H1 (cell line): ENCODE results near the gene SPDYC. TPM values are rescaled to one million over a fixed set of nuclear protein-coding genes. Genes with fewer than 3 reads are reported as not detected.

Experiments
- CTCF ChIA-PET: fragments of 300-600 bp; sonication (Branson Sonifier 250); formaldehyde crosslinking; loops from one replicate; lab custom pipeline; 2021; ENCODE audit not compliant: partially characterized antibody; lab: Charles Lee
- POLR2A ChIA-PET: fragments of 300-600 bp; sonication (Branson Sonifier 250); formaldehyde crosslinking; loops from one replicate; lab custom pipeline; 2021; ENCODE audit warnings: inconsistent platforms; ENCODE audit not compliant: partially characterized antibody; lab: Charles Lee
- DNase-seq, 2 experiments: peaks; one replicate each; pipeline versions ENCODE4 v3.0.0 to v3.0.0-alpha.2; 2010 to 2022; ENCODE audit warnings: low spot score in 2 of 2, low read depth in 1 of 2, mixed read lengths in 1 of 2
- FAIRE-seq: peaks from 2 replicates; lab custom pipeline; 2011; peaks lifted over from hg19 to GRCh38; lab: Jason Lieb, UNC
- H2AFZ ChIP-seq: 2 replicates; pipeline ENCODE4 v1.8.1; 2012; ENCODE audit warnings: low read length, inconsistent platforms
- H2AK5ac ChIP-seq: 2 replicates; pipeline ENCODE4 v1.6.1; 2013; ENCODE audit warnings: low read depth, low read length
- H2BK120ac ChIP-seq: replicated peaks from 2 replicates; pipeline ENCODE3; 2013; ENCODE audit warnings: low read depth, low read length, inconsistent platforms
- H2BK12ac ChIP-seq: 2 replicates; pipeline ENCODE4 v1.6.1; 2013; ENCODE audit warnings: low read depth, low read length
- H2BK15ac ChIP-seq: 2 replicates; pipeline ENCODE4 v1.6.1; 2013; ENCODE audit warnings: low read length
- H2BK20ac ChIP-seq: 2 replicates; pipeline ENCODE4 v1.6.1; 2013; ENCODE audit warnings: low read length
- H2BK5ac ChIP-seq: 2 replicates; pipeline ENCODE4 v1.6.1; 2013; ENCODE audit warnings: low read depth, low read length
- H3K14ac ChIP-seq: 2 replicates; pipeline ENCODE4 v1.6.1; 2013; ENCODE audit warnings: inconsistent platforms; ENCODE audit not compliant: insufficient read length
- H3K18ac ChIP-seq: 2 replicates; pipeline ENCODE4 v1.6.1; 2013; ENCODE audit warnings: low read length; ENCODE audit errors: extremely low read depth
- H3K23ac ChIP-seq: 2 replicates; pipeline ENCODE4 v1.6.1; 2013; ENCODE audit warnings: inconsistent platforms; ENCODE audit not compliant: insufficient read length
- H3K23me2 ChIP-seq: 2 replicates; pipeline ENCODE4 v1.6.1; 2013; ENCODE audit warnings: low read depth, low read length
- H3K27ac ChIP-seq: 2 replicates; pipeline ENCODE4 v1.6.1; 2011; ENCODE audit warnings: low read depth, low read length, inconsistent platforms
- H3K27me3 ChIP-seq, 4 experiments: replicated peaks in 1 of 4; 1 replicate in 1 of 4; 2 replicates in 3 of 4; pipeline versions ENCODE4 v1.6.1 to v1.8.1; 2011 to 2013; ENCODE audit warnings: low read length in 3 of 4, mild to moderate bottlenecking in 3 of 4, inconsistent platforms in 2 of 4, mixed read lengths in 2 of 4, moderate library complexity in 1 of 4; ENCODE audit not compliant: control insufficient read depth in 3 of 4, insufficient read depth in 3 of 4; ENCODE audit errors: extremely low read depth in 1 of 4
- H3K36me3 ChIP-seq, 4 experiments: 2 replicates each; pipeline versions ENCODE4 v1.6.1 to v1.8.1; 2011 to 2013; ENCODE audit warnings: mild to moderate bottlenecking in 4 of 4, low read length in 3 of 4, moderate library complexity in 2 of 4, control low read depth in 1 of 4, inconsistent platforms in 1 of 4; ENCODE audit not compliant: insufficient read depth in 4 of 4, control insufficient read depth in 2 of 4
- H3K4ac ChIP-seq: replicated peaks from 2 replicates; pipeline ENCODE3; 2013; ENCODE audit warnings: low read length, low read depth, mixed read lengths, inconsistent platforms; ENCODE audit not compliant: insufficient read length
- H3K4me1 ChIP-seq, 4 experiments: replicated peaks in 1 of 4; 1 replicate in 1 of 4; 2 replicates in 3 of 4; pipeline versions ENCODE4 v1.6.1 to v1.8.1; 2011 to 2013; ENCODE audit warnings: low read length in 3 of 4, inconsistent platforms in 2 of 4, mixed read lengths in 1 of 4; ENCODE audit not compliant: insufficient read depth in 4 of 4, control insufficient read depth in 3 of 4
- H3K4me2 ChIP-seq, 2 experiments: 2 replicates each; pipeline versions ENCODE4 v1.6.1 to v1.8.1; 2011 to 2013; ENCODE audit warnings: low read depth in 2 of 2, low read length in 2 of 2, control low read depth in 1 of 2, inconsistent platforms in 1 of 2, mild to moderate bottlenecking in 1 of 2; ENCODE audit not compliant: insufficient read depth in 1 of 2
- H3K4me3 ChIP-seq, 4 experiments: fragments of 200-600, 300-600 bp in 1 of 4; sonication (generic), shearing (Covaris generic), sonication (Bioruptor Twin) in 1 of 4; 2 replicates each; pipeline versions ENCODE4 v1.5.1 to v1.8.1; 2011 to 2016; ENCODE audit warnings: low read length in 4 of 4, low read depth in 3 of 4, control low read depth in 2 of 4, inconsistent platforms in 2 of 4, mild to moderate bottlenecking in 2 of 4, mixed read lengths in 1 of 4, moderate library complexity in 1 of 4; ENCODE audit not compliant: insufficient read depth in 2 of 4; ENCODE audit errors: extremely low read depth in 1 of 4
- H3K56ac ChIP-seq: replicated peaks from 2 replicates; pipeline ENCODE3; 2013; ENCODE audit warnings: low read depth, mild to moderate bottlenecking, mixed read lengths, low read length, inconsistent platforms; ENCODE audit not compliant: insufficient read length
- H3K79me1 ChIP-seq: 2 replicates; pipeline ENCODE4 v1.6.1; 2013; ENCODE audit warnings: low read depth, low read length, control low read depth
- H3K79me2 ChIP-seq, 2 experiments: 2 replicates each; pipeline versions ENCODE4 v1.6.1 to v1.8.1; 2012 to 2013; ENCODE audit warnings: low read length in 2 of 2, mild to moderate bottlenecking in 2 of 2, inconsistent platforms in 1 of 2; ENCODE audit not compliant: insufficient read depth in 2 of 2, control insufficient read depth in 1 of 2
- H3K9ac ChIP-seq, 4 experiments: replicated peaks in 1 of 4; 1 replicate in 1 of 4; 2 replicates in 3 of 4; pipeline versions ENCODE4 v1.6.1 to v1.8.1; 2011 to 2013; ENCODE audit warnings: low read depth in 3 of 4, low read length in 3 of 4, control low read depth in 2 of 4, mild to moderate bottlenecking in 2 of 4, moderate library complexity in 2 of 4, inconsistent platforms in 1 of 4; ENCODE audit errors: extremely low read depth in 1 of 4
- H3K9me3 ChIP-seq, 2 experiments: 2 replicates each; pipeline versions ENCODE4 v1.6.1 to v1.8.1; 2012 to 2013; ENCODE audit warnings: mild to moderate bottlenecking in 2 of 2, moderate library complexity in 2 of 2, control low read depth in 1 of 2, inconsistent platforms in 1 of 2, low read depth in 1 of 2, low read length in 1 of 2, mixed read lengths in 1 of 2; ENCODE audit not compliant: insufficient read depth in 2 of 2
- H4K20me1 ChIP-seq, 2 experiments: replicated peaks in 1 of 2; 2 replicates each; pipeline versions ENCODE3 to v1.8.1; 2011 to 2013; ENCODE audit warnings: inconsistent platforms in 2 of 2, low read length in 2 of 2, mild to moderate bottlenecking in 1 of 2; ENCODE audit not compliant: insufficient read depth in 2 of 2, control insufficient read depth in 1 of 2
- H4K5ac ChIP-seq: 2 replicates; pipeline ENCODE4 v1.6.1; 2013; ENCODE audit warnings: low read length, low read depth, mixed read lengths, inconsistent platforms; ENCODE audit not compliant: insufficient read length
- H4K8ac ChIP-seq: 2 replicates; pipeline ENCODE4 v1.8.0; 2013; ENCODE audit warnings: mild to moderate bottlenecking, moderate library complexity, low read length, inconsistent platforms; ENCODE audit not compliant: insufficient read depth; ENCODE audit errors: extremely low read depth
- H4K91ac ChIP-seq: replicated peaks from 2 replicates; pipeline ENCODE3; 2013; ENCODE audit warnings: low read length, mixed read lengths, inconsistent platforms; ENCODE audit not compliant: insufficient read length
- FOSL1 ChIP-seq: IDR thresholded peaks from 2 replicates; pipeline ENCODE4 v1.6.1; 2011; ENCODE audit warnings: mild to moderate bottlenecking, low read depth, low read length, moderate library complexity; ENCODE audit not compliant: insufficient read depth
- HDAC2 ChIP-seq, 2 experiments: fragments of 300-600 bp in 1 of 2; sonication (generic) in 1 of 2; IDR thresholded peaks; 2 replicates each; pipeline ENCODE4 v1.6.1; 2011 to 2012; ENCODE audit warnings: low read depth in 2 of 2, low read length in 2 of 2, mild to moderate bottlenecking in 2 of 2, moderate library complexity in 2 of 2, borderline replicate concordance in 1 of 2, inconsistent platforms in 1 of 2
- HDAC6 ChIP-seq: IDR thresholded peaks from one replicate; pipeline ENCODE4 v1.7.1; 2012; ENCODE audit warnings: low read depth, mild to moderate bottlenecking, inconsistent platforms, low read length, moderate library complexity
- NRF1 ChIP-seq: IDR thresholded peaks from 2 replicates; pipeline ENCODE4 v1.6.1; 2011; ENCODE audit warnings: mild to moderate bottlenecking, low read depth, low read length, improper control_type of control experiment
- POLR2A ChIP-seq, 2 experiments: IDR thresholded peaks; 1 replicate in 1 of 2; 2 replicates in 1 of 2; pipeline ENCODE4 v1.6.1; 2011; ENCODE audit warnings: low read depth in 2 of 2, low read length in 2 of 2, mild to moderate bottlenecking in 2 of 2; ENCODE audit errors: control extremely low read depth in 1 of 2
- RAD21 ChIP-seq, 2 experiments: IDR thresholded peaks in 1 of 2; conservative IDR thresholded peaks in 1 of 2; 2 replicates each; pipeline ENCODE4 v1.6.1; 2011; ENCODE audit warnings: low read depth in 2 of 2, low read length in 2 of 2, improper control_type of control experiment in 1 of 2, inconsistent platforms in 1 of 2, mild to moderate bottlenecking in 1 of 2, moderate library complexity in 1 of 2
- RXRA ChIP-seq: IDR thresholded peaks from 2 replicates; pipeline ENCODE4 v1.6.1; 2011; ENCODE audit warnings: low read depth, mild to moderate bottlenecking, low read length, moderate library complexity; ENCODE audit not compliant: insufficient read depth
- SP1 ChIP-seq: IDR thresholded peaks from 2 replicates; pipeline ENCODE4 v1.6.1; 2011; ENCODE audit warnings: low read depth, low read length
- SRF ChIP-seq: IDR thresholded peaks from 2 replicates; pipeline ENCODE4 v1.6.1; 2011; ENCODE audit warnings: mild to moderate bottlenecking, low read depth, low read length, moderate library complexity
- ZNF274 ChIP-seq: IDR thresholded peaks from 2 replicates; pipeline ENCODE4 v1.7.0; 2012; ENCODE audit warnings: low read length, borderline replicate concordance; ENCODE audit errors: extremely low read depth
- WGBS, 2 experiments: shearing (Covaris generic) in 1 of 2; methylation state at CpG; one replicate each; pipeline versions ENCODE4 v1.1.6 to v1.1.7; 2013 to 2015; ENCODE audit warnings: low lambda C conversion rate in 2 of 2, mixed read lengths in 2 of 2, inconsistent platforms in 1 of 2, low coverage in 1 of 2, missing lambda C conversion rate in 1 of 2; ENCODE audit not compliant: insufficient replicate concordance in 2 of 2, insufficient coverage in 1 of 2, insufficient read length in 1 of 2; ENCODE audit errors: extremely low coverage in 1 of 2, missing lambda C conversion rate in 1 of 2; 5-methylcytosine and 5-hydroxymethylcytosine counted together
- polyA plus RNA-seq, 7 experiments: library from polyadenylated mRNA; depleted of rRNA in 3 of 7; stranded (reverse) in 5 of 7; unstranded in 2 of 7; fragments of >200 nt in 5 of 7; fragments of 200-250 nt in 2 of 7; gene quantifications; 1 replicate in 5 of 7; 2 replicates in 1 of 7; 4 replicates in 1 of 7; pipeline versions ENCODE4 v1.2.1 to v1.2.3, GENCODE V29; 2011 to 2013; ENCODE audit warnings: missing spikeins in 2 of 7, mixed read lengths in 2 of 7
- total RNA-seq: library from RNA; stranded (reverse); fragmentation: NEBNext Ultra II Directional; extraction: Animal tissue kit (Norgen Biotek cat#: 25700); gene quantifications from 2 replicates; pipeline ENCODE4 v1.2.1, GENCODE V29; 2021
- TF ChIP-seq, protein P1 (sequence below): IDR thresholded peaks from 2 replicates; pipeline ENCODE4 v1.6.1; 2011; ENCODE audit warnings: low read depth, mild to moderate bottlenecking, low read length; ENCODE audit not compliant: insufficient read depth
- TF ChIP-seq, protein P2 (sequence below): IDR thresholded peaks from 2 replicates; pipeline ENCODE4 v1.6.1; 2011; ENCODE audit warnings: low read length, improper control_type of control experiment

The SPDYC gene
- total and polyA plus RNA-seq, 2 of the 8 experiments (the other 6 are each of a cell fraction or from before 2014, with no cell fraction given) = 0.15 TPM; not detected in 1

GRCh38 chr11:65160643-65161042 is 9.4 kb upstream of the SPDYC start:
- Histone ChIP-seq H4K8ac (no peak overlapping the region), H4K91ac (no peak overlapping the region), H4K5ac (no peak overlapping the region), H2BK5ac (no peak overlapping the region), H3K56ac (no peak overlapping the region), H2BK15ac (no peak overlapping the region), H3K79me2 (no peaks in the 10 kb centered on the region), H3K23me2 (no peaks in the 10 kb centered on the region; the same call in 1 of the 2 replicates), H3K4me3 (no peak overlapping the region), H3K9ac (no peak overlapping the region), H2AFZ (no peak overlapping the region), H3K27ac (no peak overlapping the region), H3K9me3 (no peaks in the 10 kb centered on the region), H3K36me3 (no peaks in the 10 kb centered on the region), H3K4me1 (0 out of 7 replicates have a peak, but pooled peaks cover 0 to 2% (median 0%) of the 10 kb centered on the region in 4 experiments), H2BK12ac (no peak overlapping the region), H3K79me1 (no peaks in the 10 kb centered on the region), H2BK20ac (no peak overlapping the region), H2AK5ac (no peak overlapping the region), H4K20me1 (no peaks in the 10 kb centered on the region), H2BK120ac (no peak overlapping the region), H3K18ac (no peak overlapping the region), H3K4ac (no peak overlapping the region), H3K14ac (no peak overlapping the region), H3K4me2 (no peak overlapping the region), H3K27me3 (no peaks in the 10 kb centered on the region), H3K23ac (no peak overlapping the region)
- ChIA-PET CTCF (no interaction called here), POLR2A (interaction anchor here (1.0 to 1.5 kb wide), 2 partner anchors 14 to 39 kb away, joined by 3 to 4 read pairs; partner anchors contain the start of genes FAU and MRPL49)
- FAIRE-seq (no peak), DNase-seq (no peak)
- 84% methylated on average over 3 of the region's 3 CpGs; no CpG with 5 or more reads in 1 of the 2 experiments for WGBS, 2 experiments
- TF ChIP-seq HDAC6 (no peak), SRF (no peak), HDAC2 (IDR thresholded peaks at IDR 0.05; ENCODE audit: borderline replicate concordance in 1 of 2, low read depth in 2 of 2, low read length in 2 of 2) (no peak), RXRA (no peak), ZNF274 (no peak), POLR2A (IDR thresholded peaks at IDR 0.05; ENCODE audit: control extremely low read depth in 1 of 2, low read depth in 2 of 2, low read length in 2 of 2) (no peak), NRF1 (no peak), RAD21 (IDR thresholded peaks at IDR 0.05 in 1 of 2, conservative IDR thresholded peaks at IDR 0.05 in 1 of 2; ENCODE audit: low read depth in 2 of 2, low read length in 2 of 2) (no peak), FOSL1 (no peak), SP1 (no peak)
- TF ChIP-seq, protein P1, sequence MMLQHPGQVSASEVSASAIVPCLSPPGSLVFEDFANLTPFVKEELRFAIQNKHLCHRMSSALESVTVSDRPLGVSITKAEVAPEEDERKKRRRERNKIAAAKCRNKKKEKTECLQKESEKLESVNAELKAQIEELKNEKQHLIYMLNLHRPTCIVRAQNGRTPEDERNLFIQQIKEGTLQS = no peak
- TF ChIP-seq, protein P2, sequence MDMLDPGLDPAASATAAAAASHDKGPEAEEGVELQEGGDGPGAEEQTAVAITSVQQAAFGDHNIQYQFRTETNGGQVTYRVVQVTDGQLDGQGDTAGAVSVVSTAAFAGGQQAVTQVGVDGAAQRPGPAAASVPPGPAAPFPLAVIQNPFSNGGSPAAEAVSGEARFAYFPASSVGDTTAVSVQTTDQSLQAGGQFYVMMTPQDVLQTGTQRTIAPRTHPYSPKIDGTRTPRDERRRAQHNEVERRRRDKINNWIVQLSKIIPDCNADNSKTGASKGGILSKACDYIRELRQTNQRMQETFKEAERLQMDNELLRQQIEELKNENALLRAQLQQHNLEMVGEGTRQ = no peak
